22Rv1 (cell line): ENCODE results near the gene PLEKHG1.

Experiments used
- CTCF ChIP-seq: fragments of 450-650 bp; IDR thresholded peaks from 2 replicates; pipeline ENCODE4 v1.5.1; 2017; ENCODE audit warnings: mild to moderate bottlenecking
- ZFX ChIP-seq: fragments of 450-650 bp; IDR thresholded peaks from 2 replicates; pipeline ENCODE4 v1.6.1; 2017; ENCODE audit warnings: antibody characterized with exemption, borderline replicate concordance

- TF ChIP-seq CTCF (no peak), ZFX (no peak)
These were observed 34.7 kb downstream of the PLEKHG1 start for GRCh38 chr6:150634176-150634963.
